Measurements from ENCODE around the gene PIK3C2G. TPM values are rescaled to one million over a fixed set of nuclear protein-coding genes. Genes with fewer than 3 reads are reported as not detected.

The PIK3C2G gene
- total and polyA plus RNA-seq, 4 donors: 4.9 to 40.1 (median 19.4) TPM

- H3K27ac ChIP-seq (ENCODE audit: low read depth in 1 of 2, low read length in 2 of 2): no peak overlapping the region
- 83% methylated on average over 4 of the region's 4 CpGs for WGBS
- TF ChIP-seq GABPA (IDR thresholded peaks at IDR 0.05 in 1 of 2, conservative IDR thresholded peaks at IDR 0.05 in 1 of 2): no peak
- TF ChIP-seq REST (IDR thresholded peaks at IDR 0.05): no peak
- no peak for TF ChIP-seq ATF3 (IDR thresholded peaks at IDR 0.05)
- TF ChIP-seq ZBTB33 (IDR thresholded peaks at IDR 0.05): no peak
- TF ChIP-seq RXRA (IDR thresholded peaks at IDR 0.05): no peak
- no peak for TF ChIP-seq JUND (IDR thresholded peaks at IDR 0.05)
- no peak for TF ChIP-seq FOXA1 (IDR thresholded peaks at IDR 0.05)
- TF ChIP-seq MAX (IDR thresholded peaks at IDR 0.05): no peak
These were observed 394.0 kb downstream of the PIK3C2G start for GRCh38 chr12:18655351-18655750.

GRCh38 chr12:18658179-18658578 lies 396.9 kb downstream of the PIK3C2G start:
- 81% methylated on average over 2 of the region's 2 CpGs for WGBS
- Histone ChIP-seq H3K9ac (ENCODE audit: low read depth in 1 of 2, low read length in 2 of 2) (no peak overlapping the region), H3K9me3 (ENCODE audit: control insufficient read depth in 4 of 4, low read length in 3 of 4) (peaks cover 0 to 3% (median 0%) of the 10 kb centered on the region in 4 donors), H3K27ac (ENCODE audit: low read depth in 1 of 2, low read length in 2 of 2) (no peak overlapping the region), H3K4me1 (ENCODE audit: control insufficient read depth in 4 of 4, insufficient read depth in 4 of 4, low read length in 3 of 4) (no peaks in the 10 kb centered on the region), H3K27me3 (ENCODE audit: control insufficient read depth in 4 of 4, insufficient read depth in 4 of 4, low read length in 3 of 4) (no peaks in the 10 kb centered on the region), H3K4me3 (ENCODE audit: low read depth in 1 of 3, low read length in 3 of 3) (no peak overlapping the region), H3K36me3 (ENCODE audit: control insufficient read depth in 4 of 4, insufficient read depth in 3 of 4, low read depth in 1 of 4, low read length in 3 of 4) (no peaks in the 10 kb centered on the region)
- TF ChIP-seq NR2F2 (IDR thresholded peaks at IDR 0.05) (no peak), JUND (IDR thresholded peaks at IDR 0.05) (no peak), HNF4G (IDR thresholded peaks at IDR 0.05) (no peak), RAD21 (IDR thresholded peaks at IDR 0.05) (no peak)
- DNase-seq (ENCODE audit: low spot score): no peak

More at GRCh38 chr12:18655351-18655750, 394.0 kb downstream of the PIK3C2G start:
- Histone ChIP-seq H3K9me3 (ENCODE audit: control insufficient read depth in 4 of 4, low read length in 3 of 4) (peaks cover 0 to 3% (median 0%) of the 10 kb centered on the region in 4 donors), H3K4me3 (ENCODE audit: low read depth in 1 of 3, low read length in 3 of 3) (no peak overlapping the region), H3K4me1 (ENCODE audit: control insufficient read depth in 4 of 4, insufficient read depth in 4 of 4, low read length in 3 of 4) (no peaks in the 10 kb centered on the region), H3K9ac (ENCODE audit: low read depth in 1 of 2, low read length in 2 of 2) (no peak overlapping the region), H3K36me3 (ENCODE audit: control insufficient read depth in 4 of 4, insufficient read depth in 3 of 4, low read depth in 1 of 4, low read length in 3 of 4) (no peaks in the 10 kb centered on the region), H3K27me3 (ENCODE audit: control insufficient read depth in 4 of 4, insufficient read depth in 4 of 4, low read length in 3 of 4) (no peaks in the 10 kb centered on the region)
- no peak for DNase-seq (ENCODE audit: low spot score)

- Histone ChIP-seq H3K27ac (ENCODE audit: low read depth in 1 of 2, low read length in 2 of 2) (no peak overlapping the region), H3K4me3 (ENCODE audit: low read depth in 1 of 3, low read length in 3 of 3) (no peak overlapping the region), H3K36me3 (ENCODE audit: control insufficient read depth in 4 of 4, insufficient read depth in 3 of 4, low read depth in 1 of 4, low read length in 3 of 4) (no peaks in the 10 kb centered on the region), H3K9ac (ENCODE audit: low read depth in 1 of 2, low read length in 2 of 2) (no peak overlapping the region), H3K9me3 (ENCODE audit: control insufficient read depth in 4 of 4, low read length in 3 of 4) (peaks cover 0 to 3% (median 0%) of the 10 kb centered on the region in 4 donors), H3K4me1 (ENCODE audit: control insufficient read depth in 4 of 4, insufficient read depth in 4 of 4, low read length in 3 of 4) (no peaks in the 10 kb centered on the region), H3K27me3 (ENCODE audit: control insufficient read depth in 4 of 4, insufficient read depth in 4 of 4, low read length in 3 of 4) (no peaks in the 10 kb centered on the region)
- TF ChIP-seq RXRA (IDR thresholded peaks at IDR 0.05) (no peak), HNF4G (IDR thresholded peaks at IDR 0.05) (no peak), FOXA2 (IDR thresholded peaks at IDR 0.05) (no peak), NR2F2 (IDR thresholded peaks at IDR 0.05) (no peak), YY1 (IDR thresholded peaks at IDR 0.05) (no peak), HNF4A (conservative IDR thresholded peaks at IDR 0.05) (no peak), REST (IDR thresholded peaks at IDR 0.05) (no peak), GABPA (IDR thresholded peaks at IDR 0.05 in 1 of 2, conservative IDR thresholded peaks at IDR 0.05 in 1 of 2) (no peak), ZBTB33 (IDR thresholded peaks at IDR 0.05) (no peak)
- no peak for DNase-seq (ENCODE audit: low spot score)
These were observed 397.5 kb downstream of the PIK3C2G start for GRCh38 chr12:18658829-18659228.
